ENCODE results near the gene CSNK1D. TPM values are rescaled to one million over a fixed set of nuclear protein-coding genes. Genes with fewer than 3 reads are reported as not detected.
"Not testable (repeated sequence)": the region's sequence is repeated elsewhere in the genome, so short reads cannot be mapped to it uniquely, and the experiment has no call there.

Gene CSNK1D
- total RNA-seq, 2 experiments from 2014 or later: 116 TPM

DNA sequence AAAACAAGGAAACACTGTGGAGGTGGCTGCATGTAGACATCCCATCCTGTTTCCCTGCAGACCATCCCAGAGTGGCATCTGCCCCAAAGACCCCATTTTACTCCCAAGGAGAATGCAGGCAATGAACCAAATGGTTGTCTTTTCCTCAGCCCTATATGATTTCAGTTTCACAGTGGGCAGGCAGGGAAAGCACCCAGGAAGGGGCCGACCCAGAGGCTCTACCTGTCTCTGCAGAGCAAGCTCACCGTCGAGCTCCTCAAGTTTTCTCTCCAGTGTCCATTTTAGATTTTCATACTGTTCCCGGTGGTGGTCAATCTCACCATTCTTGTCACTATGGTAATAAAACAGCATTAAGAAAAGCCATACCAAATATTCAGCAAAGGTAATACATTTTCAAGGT is 75.4 kb downstream of the CSNK1D start:
- H3K27ac Mint-ChIP-seq: no peak overlapping the region
- H3K36me3 Mint-ChIP-seq (ENCODE audit: low read depth): peaks cover 27% of the 10 kb centered on the region
- no peak overlapping the region for H3K4me3 Mint-ChIP-seq
- ChIA-PET CTCF (interaction anchor here (0.7 to 1.2 kb wide), 3 partner anchors 8 to 565 kb away, joined by 4 to 6 read pairs (median 4); no protein-coding TSS in a partner anchor), POLR2A (no interaction called here)
- H3K9me3 Mint-ChIP-seq: no peaks in the 10 kb centered on the region
- H3K4me1 Mint-ChIP-seq: peaks cover 47% of the 10 kb centered on the region
- no peaks in the 10 kb centered on the region for H3K27me3 Mint-ChIP-seq
- no peak for DNase-seq

DNA sequence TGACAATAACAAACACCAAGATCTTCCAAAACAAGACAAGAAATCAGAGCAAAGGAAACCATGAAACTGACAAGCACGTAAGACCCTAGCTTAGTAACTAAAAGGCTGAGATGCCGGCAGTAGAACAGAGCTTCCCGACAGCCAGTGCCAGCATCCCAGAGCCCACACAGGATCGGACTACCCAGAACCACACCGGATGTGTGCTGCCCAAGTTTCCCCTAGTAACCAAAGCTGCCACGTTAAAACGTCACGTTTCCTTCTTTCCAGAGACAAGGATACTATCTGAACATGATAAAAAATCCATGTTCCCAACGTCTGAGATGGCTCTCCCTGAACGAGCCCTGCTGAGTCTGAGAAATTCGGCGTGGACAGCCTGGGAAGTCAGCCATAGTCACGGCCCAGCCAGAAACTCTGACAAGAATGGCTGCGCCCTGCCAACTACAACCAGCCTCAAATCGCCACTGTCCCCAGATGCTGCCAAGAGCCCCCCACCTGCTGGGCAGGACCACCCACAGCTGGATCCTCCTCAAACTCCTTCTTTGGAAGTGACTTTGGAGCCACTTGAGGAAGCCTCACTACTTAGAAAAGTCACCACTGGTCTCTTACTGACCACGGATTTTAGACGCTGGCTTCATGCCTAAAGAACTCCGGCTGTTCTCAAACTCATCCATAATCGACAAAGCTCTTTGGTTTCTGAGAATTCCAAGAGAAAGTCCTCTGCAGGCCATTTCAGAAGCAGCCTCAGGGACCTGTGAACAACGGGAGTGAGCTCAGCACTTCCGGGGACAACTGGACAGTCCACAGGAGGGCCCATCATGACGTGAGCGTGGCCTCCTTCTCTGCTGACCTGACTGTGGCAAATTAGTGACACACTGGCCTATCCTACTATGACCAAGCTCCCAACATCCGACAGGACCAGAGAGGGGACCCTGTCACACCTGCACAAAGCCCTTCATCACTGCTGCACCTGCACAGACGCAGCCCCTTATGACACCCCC is 77.5 kb downstream of the CSNK1D start:
- Mint-ChIP-seq H3K4me1 (peaks cover 34% of the 10 kb centered on the region), H3K4me3 (no peak overlapping the region), H3K9me3 (no peaks in the 10 kb centered on the region), H3K27ac (no peak overlapping the region), H3K36me3 (ENCODE audit: low read depth) (peaks cover 27% of the 10 kb centered on the region), H3K27me3 (no peaks in the 10 kb centered on the region)
- DNase-seq: no peak
- POLR2A ChIA-PET: no interaction called here
- CTCF ChIA-PET: interaction anchor here (1.7 kb wide), 1 partner anchor 10 kb away, joined by 5 read pairs; no protein-coding TSS in a partner anchor

DNA sequence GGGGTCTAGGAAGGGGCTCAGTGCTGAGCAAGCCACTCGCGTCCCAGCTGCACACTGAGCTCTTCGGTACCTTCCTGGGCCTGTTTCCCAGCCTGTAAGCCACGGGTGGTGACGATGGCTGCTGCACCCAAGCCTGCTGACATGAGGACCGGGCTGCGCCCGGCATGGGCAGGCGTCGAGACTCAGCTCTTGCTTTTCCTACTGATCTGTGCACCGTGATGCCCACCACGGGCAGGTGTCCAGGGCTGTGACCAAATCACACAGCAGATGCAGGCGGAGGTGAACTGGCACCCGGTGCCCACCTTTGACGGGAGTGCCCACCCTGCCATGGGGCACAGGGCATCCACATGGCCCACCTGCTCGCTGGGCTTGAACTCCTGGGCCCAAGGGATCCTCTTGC is 78.7 kb downstream of the CSNK1D start:
- Mint-ChIP-seq H3K27ac (no peak overlapping the region), H3K4me1 (peaks cover 22% of the 10 kb centered on the region), H3K4me3 (no peak overlapping the region), H3K9me3 (no peaks in the 10 kb centered on the region), H3K27me3 (no peaks in the 10 kb centered on the region), H3K36me3 (ENCODE audit: low read depth) (peaks cover 25% of the 10 kb centered on the region)
- no peak for DNase-seq
- ChIA-PET POLR2A (interaction anchor here (1.4 kb wide), 1 partner anchor 11 kb away, joined by 5 read pairs; no protein-coding TSS in a partner anchor), CTCF (interaction anchor here (1.7 kb wide), 1 partner anchor 11 kb away, joined by 5 read pairs; no protein-coding TSS in a partner anchor)

DNA sequence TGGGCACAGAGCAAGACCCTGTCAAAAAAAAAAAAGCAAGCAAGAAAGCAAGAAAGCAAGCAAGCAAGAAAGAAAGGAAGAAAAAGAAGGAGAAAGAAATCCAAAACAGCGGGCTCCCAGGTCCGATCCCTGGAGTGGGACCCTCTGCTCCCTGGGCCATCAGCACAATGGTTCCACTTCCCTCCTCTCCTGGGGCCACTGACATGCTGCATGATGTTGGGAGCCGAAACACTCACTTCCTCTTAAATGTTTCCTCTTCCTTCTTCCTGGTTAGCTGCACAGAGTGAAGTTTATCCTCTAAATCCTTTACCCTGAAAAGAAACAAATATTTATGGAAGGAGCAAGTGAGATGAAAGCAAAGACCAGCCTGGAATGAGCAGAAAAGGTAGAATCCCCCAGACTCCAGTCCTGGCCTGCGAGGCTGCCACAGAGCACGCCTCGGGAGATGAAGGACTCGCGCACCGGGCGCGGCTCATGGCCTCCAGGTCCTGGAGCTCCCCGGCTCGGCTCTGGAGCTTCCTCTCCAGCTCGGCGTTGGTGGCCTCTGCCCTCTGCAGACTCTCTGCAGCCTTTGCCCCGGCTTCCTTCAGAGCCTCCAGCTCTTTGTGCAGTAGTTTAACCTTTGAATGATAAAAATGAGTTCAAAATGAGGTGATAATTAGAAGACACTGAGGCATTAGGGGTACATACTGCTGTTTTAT is 79.8 kb downstream of the CSNK1D start:
- Mint-ChIP-seq H3K4me3 (no peak overlapping the region), H3K4me1 (peaks cover 14% of the 10 kb centered on the region), H3K27me3 (no peaks in the 10 kb centered on the region), H3K9me3 (no peaks in the 10 kb centered on the region), H3K36me3 (ENCODE audit: low read depth) (peaks cover 25% of the 10 kb centered on the region), H3K27ac (no peak overlapping the region)
- ChIA-PET CTCF (interaction anchor here (1.0 kb wide), 1 partner anchor 10 kb away, joined by 3 read pairs; no protein-coding TSS in a partner anchor), POLR2A (interaction anchor here (1.4 kb wide), 1 partner anchor 12 kb away, joined by 5 read pairs; no protein-coding TSS in a partner anchor)
- DNase-seq: no peak

DNA sequence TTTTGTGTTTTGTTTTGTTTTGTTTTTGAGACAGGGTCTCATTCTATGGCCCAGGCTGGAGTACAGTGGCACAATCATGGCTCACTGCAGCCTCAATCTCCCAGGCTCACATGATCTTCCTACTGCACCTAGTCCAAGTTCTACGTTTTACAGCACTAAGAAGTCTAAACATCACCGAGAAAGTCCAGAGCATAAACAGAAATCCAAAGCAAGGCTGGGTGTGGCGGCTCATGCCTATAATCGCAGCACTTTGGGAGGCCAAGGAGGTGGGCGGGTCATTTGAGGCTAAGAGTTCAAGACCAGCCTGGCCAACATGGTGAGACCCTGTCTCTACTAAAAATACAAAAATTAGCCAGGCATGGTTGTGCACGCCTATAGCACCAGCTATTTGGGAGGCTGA is 80.5 kb downstream of the CSNK1D start:
- H3K9me3 Mint-ChIP-seq, H3K27ac Mint-ChIP-seq, H3K4me3 Mint-ChIP-seq, H3K4me1 Mint-ChIP-seq, CTCF ChIA-PET, DNase-seq, H3K27me3 Mint-ChIP-seq: not testable (repeated sequence)
- POLR2A ChIA-PET: interaction anchor here (1.4 kb wide), 1 partner anchor 8 kb away, joined by 4 read pairs; no protein-coding TSS in a partner anchor
- peaks cover 20% of the 10 kb centered on the region for H3K36me3 Mint-ChIP-seq (ENCODE audit: low read depth)

Other genes starting within 250 kb of the CSNK1D start
- gene RAC3, start 242.0 kb downstream of the CSNK1D start, total RNA-seq: 1 to 10 TPM; 7.9 to 8.1 TPM
- 10 to 100 TPM; 93.9 to 95.2 TPM for gene DCXR, start 236.0 kb downstream of the CSNK1D start, total RNA-seq
- 10 to 100 TPM; 26.3 to 28.4 TPM for gene RFNG, start 221.9 kb downstream of the CSNK1D start, total RNA-seq
- 10 to 100 TPM; 69.0 to 75.6 TPM for gene GPS1, start 221.8 kb downstream of the CSNK1D start, total RNA-seq
- gene DUS1L, start 207.9 kb downstream of the CSNK1D start, total RNA-seq: 10 to 100 TPM; 98.8 to 99.3 TPM
- gene FASN, start 175.5 kb downstream of the CSNK1D start, total RNA-seq: 100 to 1,000 TPM; 181 to 191 TPM
- gene CCDC57, start 60.9 kb downstream of the CSNK1D start, total RNA-seq: 10 to 100 TPM; 49.8 to 54.9 TPM
- gene SLC16A3, start 44.7 kb downstream of the CSNK1D start, total RNA-seq: 100 to 1,000 TPM; 206 to 210 TPM
- gene CD7, start 43.9 kb upstream of the CSNK1D start, total RNA-seq: 100 to 1,000 TPM; 138 to 140 TPM
- gene SECTM1, start 60.1 kb upstream of the CSNK1D start, total RNA-seq: 10 to 100 TPM; 18.3 to 18.5 TPM
- gene TEX19, start 85.5 kb upstream of the CSNK1D start, total RNA-seq: not detected
- gene UTS2R, start 98.1 kb upstream of the CSNK1D start, total RNA-seq: not detected
- gene HEXD, start 144.6 kb upstream of the CSNK1D start, total RNA-seq: 10 to 100 TPM; 58.3 to 60.6 TPM
- gene OGFOD3, start 144.9 kb upstream of the CSNK1D start, total RNA-seq: 10 to 100 TPM; 26.7 to 29.4 TPM
- 100 to 1,000 TPM; 308 to 313 TPM for gene CYBC1, start 177.1 kb upstream of the CSNK1D start, total RNA-seq
- 100 to 1,000 TPM; 150 to 153 TPM for gene NARF, start 185.0 kb upstream of the CSNK1D start, total RNA-seq
- gene FOXK2, start 246.0 kb upstream of the CSNK1D start, total RNA-seq: 10 to 100 TPM; 53.3 to 68.2 TPM